GM18909 (cell line): ENCODE measurements around the gene TMC8.
"Not testable (repeated sequence)": the region's sequence is repeated elsewhere in the genome, so short reads cannot be mapped to it uniquely, and the experiment has no call there.

ENCODE experiments used
- ATAC-seq: cut with Tn5 transposase; IDR thresholded peaks from one replicate; pipeline ENCODE4 v1.9.1; 2021; ENCODE audit warnings: mild to moderate bottlenecking; ENCODE audit not compliant: unreplicated experiment, poor library complexity

The TMC8 gene

DNA sequence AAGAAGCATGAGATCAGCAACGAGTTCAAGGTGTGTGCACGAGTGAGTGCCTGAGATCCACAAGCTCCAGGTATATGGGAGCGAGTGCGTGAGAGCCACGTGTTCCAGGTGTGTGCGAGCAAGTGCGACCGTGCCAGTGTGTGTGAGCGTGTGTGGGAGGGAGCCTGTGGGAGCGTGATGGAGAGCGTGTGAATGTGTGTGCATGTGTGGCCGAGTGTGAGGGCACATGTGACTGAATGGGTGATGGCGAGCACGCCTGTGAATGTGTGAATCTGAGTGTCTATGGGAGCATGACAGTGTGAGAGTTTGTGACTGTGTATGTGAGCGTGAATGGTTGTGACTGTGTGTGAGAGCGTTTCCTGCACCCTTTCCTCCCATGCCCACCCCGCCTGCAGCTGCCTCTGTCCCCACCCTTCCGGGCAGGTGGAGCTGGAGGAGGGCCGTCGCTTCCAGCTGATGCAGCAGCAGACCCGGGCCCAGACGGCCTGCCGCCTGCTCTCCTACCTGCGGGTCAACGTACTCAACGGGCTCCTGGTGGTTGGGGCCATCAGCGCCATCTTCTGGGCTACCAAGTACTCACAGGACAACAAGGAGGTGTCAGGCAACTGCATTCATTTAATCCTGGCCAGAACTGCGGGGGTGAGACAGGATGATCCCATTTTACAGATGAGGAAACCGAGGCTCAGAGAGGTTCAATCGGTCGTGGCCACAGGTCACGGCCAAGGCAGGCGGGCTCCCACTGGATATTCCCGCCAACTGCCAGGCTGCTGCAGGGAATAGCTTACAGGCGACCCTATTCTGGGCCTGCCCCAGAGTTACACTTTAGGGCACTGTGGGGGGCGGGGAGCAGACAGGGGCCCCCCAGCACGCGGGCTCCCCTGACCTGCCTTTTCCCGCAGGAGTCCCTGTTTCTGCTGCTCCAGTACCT is 3.7 kb downstream of the TMC8 start:
- ATAC-seq, result no peak

DNA sequence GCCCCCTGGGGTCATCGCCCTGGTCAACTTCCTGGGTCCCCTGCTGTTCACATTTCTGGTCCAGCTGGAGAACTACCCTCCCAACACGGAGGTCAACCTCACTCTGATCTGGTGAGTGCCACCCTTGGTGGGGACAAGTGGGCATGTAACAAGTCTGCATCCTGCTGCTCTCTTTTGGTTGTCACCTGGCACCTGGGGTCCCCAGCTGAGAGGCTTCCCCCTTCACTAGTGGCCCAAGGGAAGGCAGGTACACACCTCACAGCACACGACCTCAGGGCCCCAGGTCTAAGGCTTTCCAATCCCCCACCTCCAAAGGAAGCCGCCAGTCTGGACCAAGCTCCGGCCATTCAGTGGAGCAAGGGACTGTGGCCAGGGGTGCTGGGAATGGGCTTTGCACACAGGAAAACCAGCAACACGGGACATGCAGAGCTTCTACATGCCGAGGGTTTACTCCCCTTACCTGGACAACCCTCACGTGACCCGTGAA is 4.4 kb downstream of the TMC8 start:
- ATAC-seq, result no peak

DNA sequence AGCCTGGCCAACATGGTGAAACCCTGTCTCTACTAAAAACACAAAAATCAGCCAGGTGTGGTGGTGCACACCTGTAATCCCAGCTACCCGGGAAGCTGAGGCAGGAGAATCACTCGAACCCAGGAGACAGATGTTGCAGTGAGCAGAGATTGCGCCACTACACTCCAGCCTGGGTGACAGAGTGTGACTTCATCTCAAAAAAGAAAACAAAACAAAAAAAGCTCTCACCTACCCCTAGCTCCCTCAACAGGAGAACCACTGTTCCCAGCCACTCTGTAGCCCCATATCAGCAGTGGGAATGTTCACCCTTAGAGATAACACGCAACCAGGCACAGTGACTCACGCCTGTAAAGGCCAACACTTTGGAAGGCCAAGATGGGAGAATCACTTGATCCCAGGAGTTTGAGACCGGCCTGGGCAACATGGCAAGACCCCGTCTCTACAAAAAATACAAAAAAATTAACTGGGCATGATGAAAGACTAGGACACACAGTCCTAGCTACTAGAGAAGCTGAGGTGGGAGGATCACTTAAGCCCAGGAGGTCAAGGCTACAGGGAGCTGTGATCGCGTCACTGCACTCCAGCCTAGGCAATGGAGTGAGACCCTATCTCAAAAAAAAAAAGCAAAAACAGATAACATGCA is 5.4 kb downstream of the TMC8 start:
- no peak for ATAC-seq

DNA sequence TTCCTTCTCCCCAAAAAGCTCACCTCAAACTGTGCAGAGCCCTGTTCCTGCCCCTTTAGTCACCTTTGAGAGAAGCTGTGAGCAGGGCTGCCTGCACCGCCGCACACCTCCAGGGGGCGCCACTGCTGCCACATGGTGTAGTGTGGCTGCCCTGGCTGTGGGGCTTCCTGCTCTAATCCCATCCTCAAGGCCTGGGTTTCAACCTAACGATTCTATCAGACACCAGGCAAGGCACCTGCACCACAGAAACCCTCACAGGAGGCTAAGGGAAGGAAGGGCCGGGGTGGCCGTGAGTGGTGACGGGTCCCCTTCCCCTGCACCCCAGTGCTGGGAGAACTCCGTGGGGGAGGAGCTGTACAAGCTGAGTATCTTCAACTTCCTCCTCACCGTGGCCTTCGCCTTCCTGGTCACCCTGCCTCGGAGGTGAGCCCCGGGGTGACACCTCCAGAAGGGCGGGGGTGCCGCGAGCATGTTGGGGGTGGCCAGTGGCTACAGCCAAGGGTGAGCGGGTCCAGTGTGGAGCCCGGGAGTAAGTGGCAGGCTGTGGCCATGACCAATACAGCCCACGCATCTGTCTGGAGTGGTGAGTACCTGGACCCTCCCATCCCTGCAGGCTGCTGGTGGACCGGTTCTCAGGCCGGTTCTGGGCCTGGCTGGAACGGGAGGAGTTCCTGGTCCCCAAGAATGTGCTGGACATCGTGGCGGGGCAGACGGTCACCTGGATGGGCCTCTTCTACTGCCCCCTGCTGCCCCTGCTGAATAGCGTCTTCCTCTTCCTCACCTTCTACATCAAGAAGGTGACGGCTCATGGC is 7.0 kb downstream of the TMC8 start:
- no peak for ATAC-seq

DNA sequence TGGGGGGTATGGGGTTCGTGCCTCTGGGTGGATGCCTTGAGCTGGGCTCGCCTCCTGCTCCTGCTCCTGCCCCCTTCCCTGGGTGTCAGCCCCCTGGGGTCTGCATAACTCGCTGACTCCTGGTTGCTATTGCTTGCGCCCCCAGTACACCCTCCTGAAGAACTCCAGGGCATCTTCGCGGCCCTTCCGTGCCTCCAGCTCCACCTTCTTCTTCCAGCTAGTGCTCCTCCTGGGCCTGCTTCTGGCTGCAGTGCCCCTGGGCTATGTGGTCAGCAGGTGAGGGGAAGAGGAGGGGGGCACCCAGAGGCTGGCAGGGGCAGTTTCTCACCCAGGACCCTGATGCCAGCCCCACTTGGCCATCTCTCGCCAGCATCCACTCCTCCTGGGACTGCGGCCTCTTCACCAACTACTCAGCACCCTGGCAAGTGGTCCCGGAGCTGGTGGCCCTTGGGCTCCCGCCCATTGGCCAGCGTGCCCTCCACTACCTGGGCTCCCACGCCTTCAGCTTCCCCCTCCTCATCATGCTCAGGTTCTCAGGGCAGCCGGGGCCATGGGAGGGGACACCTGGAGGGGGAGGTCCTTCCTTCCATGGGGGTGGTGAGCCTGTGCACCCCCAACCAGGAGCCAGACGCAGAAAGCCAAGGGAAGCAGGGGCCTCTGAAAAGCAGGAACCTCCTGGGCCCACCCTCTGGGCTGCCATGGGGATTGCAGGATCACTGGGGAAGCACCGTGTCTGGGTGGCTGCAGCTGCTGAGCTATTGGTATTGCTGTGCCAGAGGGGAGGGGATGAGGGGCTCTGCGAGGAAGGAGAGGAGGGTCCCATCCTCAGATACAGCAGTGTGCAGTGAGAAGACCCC is 7.9 kb downstream of the TMC8 start:
- no peak for ATAC-seq

DNA sequence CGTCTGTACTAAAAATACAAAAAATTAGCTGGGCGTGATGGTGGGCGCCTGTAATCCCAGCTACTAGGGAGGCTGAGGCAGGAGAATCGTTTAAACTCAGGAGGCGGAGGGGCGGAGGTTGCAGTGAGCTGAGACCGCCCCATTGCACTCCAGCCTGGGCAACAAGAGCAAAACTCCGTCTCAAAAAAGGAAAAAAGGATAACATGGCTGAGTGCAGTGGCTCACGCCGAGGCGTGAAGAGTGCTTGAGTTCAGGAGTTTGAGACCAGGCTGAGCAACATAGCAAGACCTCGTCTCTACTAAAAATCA is 9.2 kb downstream of the TMC8 start:
- not testable (repeated sequence) for ATAC-seq

DNA sequence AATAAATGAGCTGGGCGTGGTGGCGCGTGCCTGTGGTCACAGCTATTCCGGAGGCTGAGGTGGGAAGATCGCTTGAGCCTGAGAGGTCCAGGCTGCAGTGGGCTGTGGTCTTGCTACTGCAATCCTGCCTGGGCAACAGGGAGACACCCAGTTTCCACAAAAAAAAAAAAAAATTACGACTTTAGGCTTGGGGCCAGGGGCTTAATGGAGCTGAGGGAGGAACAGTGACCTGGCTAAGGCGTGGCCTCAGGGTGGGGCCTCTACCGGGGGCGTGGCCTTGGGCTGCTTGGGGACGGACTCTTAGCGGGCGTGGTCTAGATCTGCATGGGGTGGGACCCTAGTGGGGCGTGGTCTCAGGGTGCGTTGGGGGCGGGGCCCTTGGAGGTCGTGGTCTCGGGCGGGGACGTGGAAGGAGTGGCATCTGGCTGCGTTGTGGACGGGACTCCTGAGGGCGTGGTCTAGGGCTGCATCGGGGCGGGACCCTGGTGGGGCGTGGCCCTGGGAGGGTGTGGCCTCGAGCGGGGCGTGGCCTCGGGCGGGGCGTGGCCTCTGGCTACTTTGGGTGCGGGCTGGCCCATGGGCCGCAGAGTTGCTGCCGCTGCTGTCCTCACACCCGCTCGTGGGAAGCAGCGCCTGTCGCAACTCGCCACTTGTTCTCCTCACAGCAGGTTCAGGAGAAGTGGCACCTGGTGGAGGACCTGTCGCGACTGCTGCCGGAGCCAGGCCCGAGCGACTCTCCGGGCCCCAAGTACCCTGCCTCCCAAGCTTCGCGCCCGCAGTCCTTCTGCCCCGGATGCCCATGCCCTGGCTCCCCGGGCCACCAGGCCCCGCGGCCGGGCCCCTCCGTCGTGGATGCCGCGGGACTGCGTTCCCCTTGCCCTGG is 9.8 kb downstream of the TMC8 start:
- ATAC-seq, result peak; percentile 82

DNA sequence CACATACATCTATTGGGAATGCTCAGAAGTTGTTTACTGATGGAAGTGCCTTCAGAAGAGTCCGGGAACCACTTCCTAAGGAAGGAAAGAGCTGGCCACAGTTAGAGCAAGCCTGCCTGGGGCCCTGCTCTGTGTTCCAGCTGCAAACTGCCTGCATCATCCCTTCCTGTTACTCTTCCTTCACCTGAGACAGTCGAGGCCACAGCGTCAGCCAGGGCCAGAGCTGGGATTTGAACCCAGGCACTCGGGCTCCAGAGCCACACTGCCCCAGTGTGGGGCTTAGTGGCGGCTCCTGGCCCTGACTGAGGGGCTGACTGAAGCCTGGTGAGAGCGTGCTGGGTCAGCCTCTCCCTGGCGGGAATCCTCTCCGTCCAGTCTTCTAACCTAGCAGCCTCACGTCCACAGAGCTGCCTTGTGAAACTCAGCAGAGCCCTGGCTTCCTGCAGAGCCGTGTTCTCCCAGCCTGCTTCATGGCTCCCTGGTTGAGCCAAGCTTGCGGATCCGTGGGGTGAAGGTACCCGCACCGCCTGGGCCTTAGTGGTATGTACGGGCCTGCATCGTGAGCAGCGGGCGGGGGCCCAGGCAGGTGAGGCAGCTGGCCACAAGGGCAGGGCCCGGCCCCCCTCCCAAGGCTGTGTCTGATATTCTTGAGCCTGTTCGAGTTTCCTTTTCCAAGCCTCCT is 11.0 kb downstream of the TMC8 start:
- no peak for ATAC-seq

DNA sequence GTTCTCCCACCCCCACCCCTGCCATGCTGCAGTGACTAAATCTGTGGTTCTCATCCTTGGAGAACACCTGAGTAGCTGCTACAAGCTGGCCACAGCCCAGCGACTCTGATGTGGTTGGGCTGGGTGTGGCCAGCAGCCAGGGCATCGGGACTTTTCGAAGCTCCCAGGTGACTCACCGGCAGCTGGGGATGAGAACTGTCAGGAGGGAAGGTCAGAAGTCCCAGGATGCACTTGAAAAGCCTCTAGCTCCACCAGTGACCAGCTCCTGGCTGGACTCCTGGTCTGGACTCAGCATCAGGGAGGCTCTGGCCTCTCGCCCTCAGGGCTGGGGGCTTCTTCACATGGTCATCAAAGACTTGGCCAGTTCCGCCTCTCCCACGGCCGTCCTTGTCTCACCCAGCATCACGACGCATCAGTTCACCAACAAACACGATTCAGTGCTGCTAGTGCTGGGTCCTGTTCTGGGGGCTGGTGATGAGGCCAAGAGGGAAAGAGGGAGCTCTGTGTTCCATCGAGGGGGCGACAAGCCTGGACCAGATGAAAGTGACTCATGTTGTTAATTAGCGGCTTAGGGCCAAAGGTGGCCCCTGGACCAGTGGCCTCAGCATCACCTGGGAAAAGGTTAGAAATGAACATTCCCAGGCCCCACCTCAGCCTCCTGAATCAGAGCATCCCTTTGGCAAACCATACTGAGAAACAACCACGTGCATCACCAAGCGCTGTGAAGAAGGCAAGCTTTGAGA is 11.7 kb downstream of the TMC8 start:
- ATAC-seq, result no peak

DNA sequence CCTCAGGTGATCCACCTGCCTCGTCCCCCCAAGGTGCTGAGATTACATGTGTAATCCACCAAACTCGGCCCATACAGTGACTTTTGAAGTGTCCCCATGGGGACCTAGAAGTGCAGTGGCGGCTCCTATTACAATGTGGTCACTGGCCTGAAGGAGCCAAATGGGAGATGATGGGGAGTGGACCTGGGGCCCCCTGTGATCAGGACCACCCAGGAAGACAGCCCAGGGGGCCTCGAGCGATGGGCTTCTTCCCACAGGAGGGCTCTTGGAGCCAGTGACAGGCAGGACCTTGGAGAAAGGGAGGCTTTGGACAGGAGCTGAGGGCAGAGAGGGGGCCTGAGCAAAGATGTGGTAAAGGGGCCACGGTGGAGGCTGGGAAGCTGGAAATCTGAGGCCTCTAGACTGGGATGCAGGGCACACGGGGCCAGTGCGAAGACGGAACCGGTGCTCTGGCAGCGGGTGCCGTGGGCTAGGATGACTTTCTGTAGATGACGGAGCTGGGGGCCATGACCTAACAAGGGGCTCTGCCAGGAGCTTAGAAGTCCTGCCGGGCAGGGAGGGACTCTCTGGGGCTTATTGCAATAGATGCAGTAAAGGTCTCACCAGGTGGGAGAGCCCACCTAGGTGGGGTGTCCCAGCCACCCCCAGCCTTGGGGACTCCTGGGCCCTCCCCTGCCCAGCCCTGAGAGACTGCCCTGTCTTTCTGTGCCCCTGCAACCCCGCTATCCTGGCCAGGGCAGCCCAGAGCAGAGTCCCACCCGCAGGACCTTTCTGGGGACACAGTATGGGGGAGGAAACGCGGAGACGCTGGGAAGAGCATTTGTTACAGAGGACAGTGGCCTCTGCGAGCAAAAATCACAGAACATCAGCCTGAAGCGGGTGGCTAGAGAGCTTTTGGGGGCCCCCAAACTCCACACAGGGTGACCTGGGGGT is 12.9 kb downstream of the TMC8 start:
- no peak for ATAC-seq

DNA sequence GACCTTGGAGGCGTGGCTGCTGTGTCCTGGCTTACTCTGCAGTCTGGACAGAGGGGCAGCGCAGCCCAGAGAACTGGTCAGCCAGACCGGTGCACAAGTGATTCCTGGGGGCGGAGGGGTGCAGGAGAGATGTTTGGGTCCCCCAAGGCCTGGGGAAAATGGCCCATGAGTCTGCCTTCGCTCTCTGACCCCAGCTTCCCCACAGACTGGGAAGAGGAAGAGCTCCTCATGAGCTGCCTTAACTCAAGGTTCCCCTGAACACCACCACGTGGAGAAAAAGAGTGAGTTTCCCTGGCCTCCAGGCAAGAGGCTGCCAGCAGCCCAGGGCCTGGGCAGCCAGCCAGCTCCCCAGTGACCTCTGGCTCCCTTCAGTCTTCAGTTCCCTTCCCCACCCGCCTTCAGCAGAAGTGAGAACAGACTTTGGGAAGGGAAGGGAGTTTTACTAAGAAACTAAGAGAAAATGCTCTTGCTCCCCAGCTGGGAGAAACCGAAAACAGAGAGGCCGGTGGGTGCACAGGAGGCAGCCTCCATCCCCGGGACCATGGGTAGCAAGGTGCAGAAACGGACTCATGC is 13.7 kb downstream of the TMC8 start:
- ATAC-seq, result no peak

DNA sequence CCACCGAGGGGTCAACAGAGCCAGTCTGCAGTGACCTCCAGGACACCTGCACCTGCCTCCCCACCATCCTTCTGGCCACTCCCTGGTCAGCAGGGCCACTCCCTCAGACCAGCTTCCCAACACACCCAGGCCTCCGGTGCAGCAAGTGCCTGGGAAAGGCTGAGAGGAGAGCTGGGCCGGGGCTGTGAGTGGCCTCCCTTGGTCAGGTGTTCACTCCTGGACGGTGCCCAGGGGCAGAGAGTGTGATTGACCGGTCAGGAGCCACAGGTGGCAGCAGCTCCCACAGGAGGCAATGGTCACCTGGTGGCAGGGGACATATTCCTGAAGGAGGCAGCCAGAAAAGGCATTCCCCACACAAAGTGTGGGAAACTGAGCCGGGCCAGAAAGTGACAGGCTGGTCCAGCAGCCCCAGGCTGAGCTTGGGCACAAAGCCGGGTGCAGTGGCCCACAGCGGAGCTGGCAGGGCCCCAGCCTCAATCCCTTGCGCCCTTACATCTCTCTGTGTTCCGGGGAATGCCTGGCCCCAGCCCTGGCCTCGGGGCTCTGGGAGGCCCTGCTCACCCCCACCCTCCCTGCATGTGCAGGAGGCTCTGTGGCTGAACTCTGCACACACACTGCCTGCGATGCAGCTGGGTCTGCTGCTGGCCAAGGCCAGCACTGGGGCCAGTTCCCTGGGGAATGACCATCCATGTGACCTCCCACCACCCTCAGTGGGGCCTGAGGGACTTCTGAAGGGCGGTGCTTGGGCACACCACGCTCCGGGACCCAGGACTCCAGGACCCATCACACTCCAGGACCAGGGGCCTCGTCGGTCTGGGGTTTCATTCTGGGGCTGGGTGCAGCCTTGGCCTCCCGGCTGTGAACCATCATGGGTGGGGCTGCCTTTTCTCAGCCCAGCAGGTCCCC is 14.4 kb downstream of the TMC8 start:
- no peak for ATAC-seq

DNA sequence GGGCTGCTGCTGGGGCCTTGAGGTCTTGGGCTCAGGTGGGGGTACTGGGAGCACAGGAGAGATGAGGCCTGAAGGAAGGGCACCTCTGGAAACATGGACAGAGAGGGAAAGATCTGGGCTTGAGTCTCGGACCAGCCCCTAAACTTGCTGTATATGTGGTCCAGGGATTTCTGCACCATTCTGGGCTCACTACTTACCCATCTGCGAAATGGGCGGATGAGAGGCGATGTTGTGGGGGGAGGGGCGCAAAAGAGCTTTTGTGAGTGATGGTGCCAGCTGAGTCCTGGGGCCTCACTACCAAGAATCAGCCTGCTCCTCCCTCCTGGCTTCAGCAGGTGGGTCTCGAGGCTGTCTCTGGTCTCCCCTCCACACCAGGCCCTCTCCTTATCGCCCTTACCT is 15.9 kb downstream of the TMC8 start:
- no peak for ATAC-seq

DNA sequence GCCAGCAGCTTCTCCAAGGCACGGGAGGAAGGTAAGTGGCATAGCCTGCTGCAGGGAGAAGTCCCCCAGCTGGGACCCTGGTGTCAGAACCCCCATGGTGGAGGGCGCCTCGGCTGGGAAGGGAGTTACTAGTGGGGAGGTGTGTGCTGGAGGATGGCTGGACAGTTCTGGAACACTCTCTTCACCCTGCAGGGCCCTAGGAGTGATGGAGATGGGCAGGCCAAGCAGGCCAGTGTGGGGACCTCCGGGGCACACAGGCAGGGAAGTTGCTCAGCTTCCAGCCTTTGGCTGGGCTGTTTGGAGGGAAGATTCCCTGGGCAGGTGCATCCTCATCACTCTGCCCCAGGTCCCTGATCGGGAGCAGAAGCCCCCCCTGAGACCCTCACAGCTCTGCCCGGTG is 16.3 kb downstream of the TMC8 start:
- ATAC-seq, result no peak

DNA sequence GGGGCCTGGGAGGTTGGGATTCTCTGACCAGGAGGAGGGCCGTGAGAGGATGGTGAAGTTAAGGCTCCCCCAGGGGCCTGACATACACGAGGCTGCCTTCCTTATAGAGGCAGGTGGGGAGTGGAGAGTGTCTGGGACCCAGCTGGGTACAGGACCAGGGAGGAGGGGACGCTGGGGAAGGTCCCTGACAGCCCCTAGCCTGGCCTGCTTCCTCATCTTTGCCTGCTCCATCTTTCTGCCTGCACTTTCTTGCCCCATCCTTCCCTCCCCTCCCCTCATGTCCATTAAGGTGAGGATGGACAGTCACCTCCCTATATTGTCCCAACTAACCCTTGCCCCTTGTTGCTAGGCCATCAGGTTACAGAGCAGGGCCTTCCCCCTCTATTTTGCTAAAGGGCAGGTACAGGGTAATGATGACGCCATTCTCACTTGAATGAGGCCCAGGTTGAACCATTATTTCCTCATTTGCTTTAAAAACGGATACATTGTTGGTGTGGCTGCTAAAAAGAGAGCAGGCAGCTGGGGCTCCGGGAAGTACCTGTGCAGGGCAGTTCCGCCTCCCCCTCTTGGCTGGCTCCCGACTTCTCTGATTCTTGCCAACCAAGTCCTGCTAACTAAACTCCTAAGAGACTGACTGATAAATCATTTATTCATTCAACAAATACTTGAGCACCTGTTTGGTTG is 16.9 kb downstream of the TMC8 start:
- ATAC-seq, result peak; percentile 58
